GM10266 (cell line): ENCODE data around the gene BTN1A1.
"Not testable (repeated sequence)": the region's sequence is repeated elsewhere in the genome, so short reads cannot be mapped to it uniquely, and the experiment has no call there.

Experiments
- DNase-seq: peaks from one replicate; pipeline ENCODE4 v3.0.0; 2012; ENCODE audit errors: extremely low spot score
- CTCF ChIP-seq: IDR thresholded peaks from 2 replicates; pipeline ENCODE4 v1.5.1; 2012; ENCODE audit warnings: mild to moderate bottlenecking, low read depth; ENCODE audit not compliant: control insufficient read depth, insufficient read depth; ENCODE audit errors: missing control alignments

Gene BTN1A1

DNA sequence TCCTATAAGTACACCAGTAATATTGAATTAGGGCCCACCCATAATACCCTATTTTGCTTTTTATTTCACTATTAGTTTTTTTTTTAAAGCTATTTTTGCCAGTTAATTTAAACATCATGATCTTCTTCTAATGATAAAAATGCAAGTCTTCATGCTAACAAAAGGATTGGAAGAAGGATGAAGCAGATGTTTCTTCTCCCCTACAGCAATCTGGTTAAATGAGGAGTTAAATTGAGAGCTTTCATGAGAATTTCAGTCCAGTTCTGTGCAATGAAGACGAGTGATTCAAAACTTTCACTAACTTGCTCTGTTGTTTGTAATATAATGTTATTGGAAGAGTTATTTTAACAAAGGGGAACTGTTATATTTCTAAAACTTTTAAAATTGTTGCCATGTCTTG is 41.5 kb downstream of the BTN1A1 start:
- no peak for DNase-seq
- TF ChIP-seq CTCF: no peak

DNA sequence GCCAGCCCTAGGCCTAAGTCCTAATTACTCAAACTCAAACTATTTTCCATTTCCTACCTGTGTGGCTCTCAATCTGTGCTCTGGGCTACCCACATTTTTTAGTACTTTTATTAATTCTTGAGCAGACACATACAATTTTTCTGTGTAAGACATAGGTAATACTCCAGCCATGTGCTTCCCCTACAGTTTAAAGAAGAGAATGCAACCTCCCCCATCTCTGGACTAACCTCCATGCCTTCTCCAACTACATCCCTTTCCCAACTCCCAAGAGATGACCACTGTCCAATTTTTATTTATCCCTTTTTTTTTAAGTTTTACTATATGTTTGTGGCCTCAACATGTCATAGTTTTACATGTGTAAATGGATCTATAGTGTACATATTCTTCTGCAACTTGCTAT is 43.9 kb downstream of the BTN1A1 start:
- peak; percentile 28 for TF ChIP-seq CTCF
- no peak for DNase-seq

GRCh38 chr6:26544473-26544872 is 44.4 kb downstream of the BTN1A1 start:
- TF ChIP-seq CTCF: no peak
- no peak for DNase-seq

- no peak for DNase-seq
- no peak for TF ChIP-seq CTCF
Measured at GRCh38 chr6:26545627-26546026, 45.5 kb downstream of the BTN1A1 start.

DNA sequence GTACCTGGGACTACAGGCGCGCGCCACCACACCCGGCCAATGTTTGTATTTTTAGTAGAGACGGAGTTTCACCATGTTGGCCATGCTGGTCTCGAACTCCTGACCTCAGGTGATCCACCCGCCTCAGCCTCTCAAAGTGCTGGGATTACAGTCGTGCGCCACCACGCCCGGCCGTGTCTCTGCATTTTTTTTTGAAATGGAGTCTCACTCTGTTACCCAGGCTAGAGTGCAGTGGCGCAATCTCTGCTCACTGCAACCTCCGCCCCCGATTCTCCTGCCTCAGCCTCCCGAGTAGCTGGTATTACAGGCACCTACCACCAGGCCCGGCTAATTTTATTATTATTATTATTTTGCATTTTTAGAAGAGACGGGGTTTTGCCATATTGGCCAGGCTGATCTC is 47.3 kb downstream of the BTN1A1 start:
- DNase-seq: not testable (repeated sequence)

DNA sequence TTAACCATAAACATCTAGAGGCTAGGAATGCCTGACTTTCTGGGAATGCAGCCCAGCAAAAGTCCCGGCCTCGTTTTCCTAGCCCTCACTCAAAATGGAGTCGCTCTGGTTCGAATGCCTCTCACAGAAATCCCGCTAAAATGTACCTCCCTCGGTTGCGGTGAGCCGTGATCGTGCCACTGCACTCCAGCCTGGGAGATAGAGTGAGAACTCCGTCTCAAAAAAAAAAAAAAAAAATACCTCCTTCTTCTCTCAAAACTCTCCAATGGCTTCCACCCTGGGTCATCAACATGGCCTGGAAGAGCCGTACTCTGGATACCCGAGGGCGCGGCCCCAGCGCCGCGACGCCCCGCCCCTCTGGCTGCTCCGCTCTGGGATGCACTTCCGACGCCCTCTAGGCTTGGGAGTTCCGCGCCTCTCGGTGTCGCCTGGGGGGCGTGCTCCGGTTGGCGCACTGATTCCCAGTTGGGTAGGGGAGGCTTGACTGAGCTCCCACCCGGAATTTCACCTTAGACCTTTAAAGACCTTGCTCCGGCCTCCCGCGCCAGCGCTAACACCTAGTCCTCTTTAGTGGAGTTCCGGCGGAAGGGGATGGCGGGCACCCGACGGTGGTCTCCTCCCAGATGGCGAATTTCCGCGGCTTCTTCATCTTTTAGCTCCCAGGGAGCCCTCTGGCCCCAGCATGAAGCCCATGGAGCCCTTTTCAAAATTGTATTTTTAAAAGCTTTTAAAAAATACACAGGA is 50.3 kb downstream of the BTN1A1 start:
- TF ChIP-seq CTCF: no peak
- peak; percentile 61 for DNase-seq

DNA sequence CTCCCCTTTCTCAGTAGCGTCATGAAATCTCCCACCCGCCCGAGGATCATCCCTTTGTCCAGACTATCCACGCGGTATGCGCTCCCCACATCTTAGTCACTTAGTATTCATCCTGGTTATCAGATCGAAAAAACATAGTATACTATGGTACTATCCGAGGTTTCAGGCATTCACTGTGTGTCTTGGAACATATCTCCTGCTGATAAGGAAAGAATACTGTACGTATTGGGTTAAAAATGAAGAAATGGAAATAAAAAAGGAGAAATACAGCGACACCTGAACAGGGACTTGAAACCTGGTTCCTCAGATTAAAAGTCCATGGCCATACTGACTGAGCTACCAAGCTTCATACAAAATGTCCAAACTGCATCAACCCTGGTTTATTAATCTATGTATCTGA is 52.1 kb downstream of the BTN1A1 start:
- TF ChIP-seq CTCF: no peak
- DNase-seq: no peak

DNA sequence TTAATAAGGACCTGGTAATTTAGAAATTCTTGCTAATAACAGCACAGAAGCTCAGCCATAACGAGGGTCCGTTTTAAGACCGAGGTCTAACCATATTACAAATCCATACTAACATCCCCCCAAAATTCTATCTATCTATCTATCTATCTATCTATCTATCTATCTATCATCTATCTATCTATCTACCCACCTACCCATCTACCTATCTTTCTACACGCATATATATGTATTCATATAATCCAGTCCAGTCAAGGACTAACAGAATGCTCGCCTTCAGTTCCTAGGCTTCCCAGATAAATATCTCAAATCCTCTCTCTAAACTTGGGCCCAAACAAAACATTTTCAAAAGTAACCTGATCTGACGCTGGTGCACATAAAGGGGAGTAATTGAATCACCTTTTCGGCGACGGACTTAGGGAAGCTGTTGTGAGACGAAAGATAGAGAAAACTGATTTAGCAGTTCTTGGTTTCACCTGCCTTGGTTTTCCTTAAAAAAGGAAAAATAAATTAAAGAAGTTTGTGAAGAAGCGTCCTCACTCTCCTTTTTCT is 52.6 kb downstream of the BTN1A1 start:
- DNase-seq: no peak
- TF ChIP-seq CTCF: no peak
